Hematopoietic multipotent progenitor cell treated with erythropoietin and hydrocortisone succinate and interleukin-3 and kit ligand, for 15 days (in vitro differentiated cells): Measurements from ENCODE around the gene ERBB4.
A peak's percentile ranks its signal among the peaks of the same experiment; 100 is the strongest.

Experiments used
- DNase-seq: peaks from one replicate; pipeline ENCODE4 v3.0.0-alpha.2; 2015; ENCODE audit warnings: low spot score

Gene ERBB4

GRCh38 chr2:211823886-211824479, 714.6 kb downstream of the ERBB4 start:
- no peak for DNase-seq

DNA sequence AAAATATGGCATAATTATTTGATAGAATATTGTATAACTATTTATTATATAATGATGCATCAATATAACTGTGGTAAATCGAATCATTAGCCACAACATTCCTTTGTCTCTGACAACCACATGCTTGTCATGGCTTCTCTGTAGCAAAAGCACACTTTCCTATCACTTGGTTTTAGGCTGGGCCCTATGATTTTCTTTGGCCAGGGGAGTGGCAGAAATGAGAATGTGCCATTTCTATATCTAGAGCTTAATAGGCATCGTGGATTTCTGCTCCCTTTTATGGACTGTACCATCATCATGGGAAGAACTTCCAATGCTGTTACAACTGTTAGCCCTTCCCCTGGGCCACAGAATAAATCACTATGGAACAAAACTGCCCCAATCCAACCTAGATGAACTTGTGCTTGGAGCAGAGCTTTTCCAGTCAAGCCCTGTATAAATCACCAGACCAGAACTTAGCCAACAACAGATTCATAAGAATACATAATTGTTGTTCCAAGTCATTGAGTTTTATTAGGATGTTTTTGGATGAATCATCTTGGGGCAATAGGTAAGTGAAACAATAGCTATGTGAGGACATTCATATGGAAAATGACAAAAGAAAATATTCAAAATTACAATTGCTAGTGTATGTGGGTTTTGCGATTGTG, 715.8 kb downstream of the ERBB4 start:
- DNase-seq = no peak

DNA sequence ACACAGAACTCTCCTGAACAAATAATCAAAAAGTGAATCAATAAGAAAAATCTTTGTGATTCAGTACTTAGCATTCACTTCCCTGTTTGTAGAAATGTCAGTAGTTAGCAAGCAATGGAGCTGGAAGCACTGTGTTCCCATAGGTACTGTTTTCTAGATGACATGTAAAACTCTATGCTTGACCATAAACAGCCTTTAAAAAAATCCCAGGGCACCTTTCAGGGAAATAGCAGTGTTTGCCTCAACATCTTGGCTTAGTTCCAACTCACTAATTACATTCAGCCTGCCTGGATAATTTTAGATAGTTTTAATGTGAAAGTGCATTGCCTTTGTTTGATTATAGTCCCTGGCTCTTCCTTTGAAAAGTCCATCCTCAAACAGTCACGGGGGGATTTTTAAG, 721.8 kb downstream of the ERBB4 start:
- DNase-seq = no peak

GRCh38 chr2:211812587-211812986, 726.0 kb downstream of the ERBB4 start:
- DNase-seq = no peak

- DNase-seq = no peak
These were observed 735.9 kb downstream of the ERBB4 start for GRCh38 chr2:211802666-211803065.

GRCh38 chr2:211800001-211800400, 738.6 kb downstream of the ERBB4 start:
- DNase-seq = no peak

DNA sequence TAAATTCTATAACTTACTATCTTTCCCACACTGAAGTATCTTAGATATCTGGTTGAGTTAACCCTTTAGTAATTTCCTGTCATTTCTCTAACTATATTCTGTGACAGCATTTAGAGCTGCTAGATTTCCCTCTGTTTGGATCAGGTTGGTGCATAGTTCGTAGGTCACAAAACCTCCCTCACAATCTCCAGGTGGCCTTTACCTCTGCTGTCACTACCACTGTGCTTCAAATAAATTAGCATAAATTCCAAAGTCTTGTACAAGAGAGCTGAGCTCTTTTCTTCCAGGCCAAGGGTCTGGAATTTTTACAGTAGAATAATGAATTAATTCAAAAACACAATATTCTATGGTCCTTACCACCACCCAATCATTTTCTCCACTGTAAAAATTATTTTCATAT, 739.7 kb downstream of the ERBB4 start:
- no peak for DNase-seq

- no peak for DNase-seq
These were observed 744.9 kb downstream of the ERBB4 start for GRCh38 chr2:211793690-211794089.

GRCh38 chr2:211789982-211790381, 748.6 kb downstream of the ERBB4 start:
- no peak for DNase-seq

- no peak for DNase-seq
These were observed 771.9 kb downstream of the ERBB4 start for GRCh38 chr2:211766689-211767088.

DNA sequence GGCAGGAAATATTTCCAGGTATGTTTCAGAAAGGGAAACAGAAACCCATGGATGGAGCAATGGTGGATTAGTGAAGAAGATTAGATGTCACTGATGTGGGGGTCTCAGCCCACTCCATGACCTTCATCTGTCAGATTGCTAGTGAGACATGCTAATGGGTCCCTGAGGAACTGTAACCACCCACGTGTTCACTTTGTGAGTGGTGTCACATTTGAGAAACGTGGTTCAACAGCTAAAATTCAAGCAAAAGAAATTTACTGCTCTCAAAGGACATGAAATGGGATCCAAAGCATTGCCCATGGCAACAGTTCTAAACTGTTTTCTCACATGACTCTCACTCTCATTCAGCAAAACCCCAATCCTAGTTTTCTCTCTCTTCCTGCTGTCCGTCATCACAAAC, 776.1 kb downstream of the ERBB4 start:
- no peak for DNase-seq

- DNase-seq = no peak
These were observed 778.5 kb downstream of the ERBB4 start for GRCh38 chr2:211760103-211760502.

DNA sequence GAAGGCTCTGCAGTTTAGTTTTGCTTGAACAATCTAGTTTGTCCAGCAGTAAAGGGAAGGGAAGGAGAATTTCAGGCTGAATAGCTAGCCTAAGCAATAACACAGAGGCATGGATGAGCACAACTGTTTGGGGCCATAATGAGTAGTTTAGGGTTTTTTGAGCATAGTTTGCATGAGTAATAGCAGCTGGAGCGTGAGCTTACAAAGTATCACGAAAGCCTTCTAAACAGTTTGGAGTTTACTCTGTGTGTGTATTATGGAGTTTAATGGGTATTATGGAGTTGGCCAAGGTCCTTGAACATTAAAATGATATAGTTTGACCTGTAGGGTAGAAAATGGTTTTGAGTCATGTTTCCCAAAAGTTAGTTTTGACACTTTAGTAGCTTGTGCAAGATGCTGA, 782.3 kb downstream of the ERBB4 start:
- DNase-seq = no peak

DNA sequence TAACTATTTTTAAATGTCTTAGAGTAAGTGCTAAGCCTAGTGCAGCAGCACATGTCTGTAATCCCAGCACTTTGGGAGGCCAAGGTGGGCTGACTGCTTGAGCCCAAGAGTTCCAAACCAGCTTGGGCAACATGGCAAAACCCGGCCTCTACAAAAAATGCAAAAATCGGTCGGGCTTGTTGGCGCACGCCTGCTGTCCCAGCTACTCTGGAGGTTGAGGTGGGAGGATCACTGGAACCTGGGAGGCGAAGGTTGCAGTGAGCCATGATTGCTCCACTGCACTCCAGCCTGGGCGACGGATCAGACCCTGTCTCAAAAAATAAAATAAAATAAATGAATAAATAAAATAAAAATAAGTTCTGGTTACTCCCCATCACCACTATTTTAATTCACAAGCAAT, 783.4 kb downstream of the ERBB4 start:
- no peak for DNase-seq

DNA sequence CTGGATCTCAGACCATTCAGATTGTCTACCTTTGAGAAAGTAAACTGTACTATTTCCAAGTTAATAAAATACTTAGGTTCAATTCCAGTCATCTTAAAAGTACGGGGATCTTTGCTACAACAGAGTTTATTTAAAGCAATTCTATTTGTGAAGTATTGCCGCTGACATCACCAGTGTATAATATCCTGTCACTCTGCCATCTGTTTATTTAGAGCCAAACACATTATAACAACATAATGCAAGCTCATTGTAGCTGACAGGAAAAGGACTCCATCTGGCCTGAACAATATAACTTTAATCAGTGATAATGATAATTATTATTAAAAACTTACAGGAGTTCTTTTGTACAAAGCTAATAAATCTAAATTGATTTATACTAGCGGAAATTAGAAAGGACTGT, 786.8 kb downstream of the ERBB4 start:
- DNase-seq = no peak

DNA sequence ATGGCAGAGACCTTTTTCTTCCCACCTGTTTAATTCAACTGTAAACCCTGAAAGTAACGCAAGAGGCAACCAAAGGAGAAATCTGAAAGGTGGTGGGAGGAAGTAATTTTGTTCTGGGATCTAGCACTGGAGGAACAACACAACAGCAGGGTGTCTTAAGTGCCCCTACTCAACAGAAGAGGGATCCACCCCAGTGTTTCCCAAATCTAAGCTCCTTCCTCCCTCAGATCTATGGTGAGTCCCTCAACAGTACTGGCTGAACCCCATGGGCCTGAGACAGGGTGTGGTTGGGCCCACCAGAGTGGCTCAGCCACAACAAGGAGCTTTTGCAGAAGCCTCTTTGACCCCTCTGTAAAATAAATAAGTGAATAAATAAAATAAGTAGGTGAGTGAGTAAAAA, 790.3 kb downstream of the ERBB4 start:
- no peak for DNase-seq

DNA sequence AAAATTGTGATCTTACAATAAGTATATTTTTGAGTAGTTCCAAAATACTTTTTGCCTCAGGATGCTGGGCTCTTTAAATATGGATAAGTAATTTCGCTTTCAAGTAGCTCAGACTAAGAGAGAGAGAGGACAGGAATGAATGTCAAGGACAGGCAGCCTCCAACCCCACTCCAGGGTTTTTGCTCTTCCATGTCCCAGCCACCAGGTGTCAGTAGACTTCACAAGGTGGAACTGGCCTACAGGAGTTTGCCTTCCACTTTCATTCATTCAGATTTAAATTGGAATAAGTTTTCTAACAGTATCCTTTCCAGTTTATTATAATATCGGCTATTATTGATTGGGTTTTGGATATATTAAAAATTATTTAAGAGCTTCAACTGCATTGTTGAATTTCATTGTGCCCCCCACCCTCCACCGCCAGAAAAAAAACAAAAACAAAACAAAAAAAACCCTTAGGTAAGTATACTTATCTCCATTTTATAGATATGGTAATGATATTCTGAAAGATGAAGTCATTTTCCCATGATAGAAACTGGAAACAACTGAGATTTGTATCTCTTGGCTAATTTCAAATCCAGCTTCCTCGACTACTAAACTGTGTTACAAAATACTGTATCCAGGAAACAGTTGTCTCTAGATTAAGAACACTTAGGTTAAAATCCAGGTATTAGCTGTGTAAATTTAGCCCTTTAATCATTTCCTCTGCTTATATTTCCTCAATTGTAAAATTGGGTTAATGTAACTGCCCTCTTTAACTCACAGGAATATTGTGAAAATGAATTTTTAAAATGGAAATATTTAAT, 793.1 kb downstream of the ERBB4 start:
- peak; percentile 8 for DNase-seq

DNA sequence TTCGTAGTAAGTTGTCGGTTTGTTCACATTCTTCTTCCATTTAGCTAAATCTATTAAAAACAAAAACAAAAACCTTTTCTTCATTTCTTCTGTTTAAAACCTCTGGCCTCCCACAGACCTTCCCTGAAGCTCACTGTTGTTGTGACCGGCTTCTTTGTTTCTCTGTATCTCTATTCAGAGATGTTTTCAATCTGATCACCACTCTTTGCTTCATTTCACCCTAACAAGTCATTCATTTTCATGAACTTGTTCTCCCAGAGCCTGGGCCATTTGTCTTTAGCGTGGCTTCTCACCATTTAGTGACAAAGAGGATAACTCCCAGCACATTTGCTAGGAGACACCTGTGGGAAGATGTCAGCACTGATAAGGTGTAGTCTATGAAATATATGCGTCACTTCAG, 794.2 kb downstream of the ERBB4 start:
- no peak for DNase-seq

GRCh38 chr2:211741966-211742365, 796.6 kb downstream of the ERBB4 start:
- DNase-seq = no peak

DNA sequence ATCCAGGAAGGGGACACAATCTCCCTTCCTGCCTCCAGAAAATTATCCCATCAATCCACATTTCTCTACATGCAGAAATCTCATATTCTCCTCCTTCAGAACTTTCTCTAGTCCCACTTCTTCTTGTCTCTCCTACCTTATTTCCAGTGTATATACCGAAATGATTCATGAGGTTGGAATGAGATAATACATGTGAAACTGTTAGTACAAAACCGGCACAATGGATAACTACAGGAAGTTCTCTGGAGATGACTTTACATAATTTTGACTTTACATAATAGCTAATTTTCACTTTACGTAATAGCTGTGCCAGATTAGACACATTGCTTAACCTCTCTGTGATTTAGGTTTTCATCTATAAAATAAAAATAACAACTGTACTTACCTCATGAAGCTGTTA, 801.3 kb downstream of the ERBB4 start:
- no peak for DNase-seq

GRCh38 chr2:211730215-211730614, 808.4 kb downstream of the ERBB4 start:
- no peak for DNase-seq

GRCh38 chr2:211729433-211729832, 809.2 kb downstream of the ERBB4 start:
- DNase-seq = no peak

DNA sequence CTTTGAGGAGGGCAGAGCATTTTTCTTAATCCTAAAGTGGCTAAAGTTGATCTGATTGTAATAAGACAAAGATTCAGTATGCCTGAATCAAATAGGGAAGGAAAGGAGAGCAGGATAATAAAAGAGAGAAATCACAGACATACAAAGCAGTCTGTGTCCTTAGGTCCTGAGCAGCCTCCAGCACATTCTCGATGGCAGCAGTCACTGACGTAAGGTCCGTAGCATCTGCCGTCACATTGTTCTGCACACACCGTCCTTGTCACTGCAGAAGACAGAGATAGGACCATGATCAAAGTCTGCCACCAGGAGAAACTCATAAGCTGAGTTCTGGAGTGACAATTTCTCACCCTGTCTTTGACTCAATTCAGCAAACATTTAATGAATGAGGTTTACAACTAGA, 813.7 kb downstream of the ERBB4 start:
- DNase-seq = no peak
